Adrenal gland (tissue), 12 donors: ENCODE data around the gene HHIP. TPM values are rescaled to one million over a fixed set of nuclear protein-coding genes. Genes with fewer than 3 reads are reported as not detected.

ENCODE experiments used
- DNase-seq, 7 donors: peaks; one replicate each; pipeline ENCODE4 v3.0.0-alpha.2; 2019 to 2020
- H3K27ac ChIP-seq, 5 donors: fragments of 200-600 bp; sonication (generic) in 4 of 5; 1 replicate in 3 of 5; 2 replicates in 2 of 5; pipeline versions ENCODE4 v1.5.1 to v1.8.0; 2016 to 2020; ENCODE audit warnings: mild to moderate bottlenecking in 1 of 5
- H3K27me3 ChIP-seq: fragments of 200-600 bp; 2 replicates; pipeline ENCODE4 v1.8.0; 2021
- H3K36me3 ChIP-seq, 2 donors: fragments of 200-600 bp; replicated peaks in 1 of 2; 1 replicate in 1 of 2; 2 replicates in 1 of 2; pipeline versions ENCODE4 v1.5.1 to v1.8.0; 2018 to 2022
- H3K4me1 ChIP-seq, 2 donors: fragments of 200-600 bp; replicated peaks in 1 of 2; 1 replicate in 1 of 2; 2 replicates in 1 of 2; pipeline versions ENCODE4 v1.5.1 to v1.8.0; 2018 to 2021
- H3K4me3 ChIP-seq, 4 donors: fragments of 200-600 bp; sonication (generic) in 3 of 4; one replicate each; pipeline ENCODE4 v1.5.1; 2016 to 2018
- H3K9me3 ChIP-seq, 3 donors: fragments of 200-600 bp; sonication (generic) in 1 of 3; replicated peaks in 1 of 3; 1 replicate in 2 of 3; 2 replicates in 1 of 3; pipeline versions ENCODE4 v1.5.1 to v1.8.0; 2016 to 2021
- CTCF ChIP-seq, 6 experiments: fragments of 450-650 bp in 4 of 6; fragments of 200-600 bp in 2 of 6; sonication (generic) in 1 of 6; IDR thresholded peaks; 1 replicate in 5 of 6; 2 replicates in 1 of 6; pipeline versions ENCODE4 v1.5.1 to v1.8.0; 2016 to 2021; ENCODE audit warnings: antibody characterized with exemption in 6 of 6, mild to moderate bottlenecking in 2 of 6, moderate library complexity in 1 of 6
- POLR2A ChIP-seq, 2 donors: fragments of 450-650 bp; IDR thresholded peaks; one replicate each; pipeline ENCODE4 v1.6.1; 2017; ENCODE audit warnings: antibody characterized with exemption in 2 of 2, mild to moderate bottlenecking in 2 of 2, moderate library complexity in 1 of 2
- WGBS, 4 donors: extraction: QIAGEN DNeasy Blood & Tissue Kit in 2 of 4; methylation state at CpG; one replicate each; pipeline versions ENCODE4 v1.1.5 to v1.1.7; 2013 to 2017; 5-methylcytosine and 5-hydroxymethylcytosine counted together
- intact Hi-C, 2 donors: fragments of 100-400 bp; cut with DNase I; formaldehyde crosslinking; loops; one replicate each; pipeline versions ENCODE4 v1.14.1 to v1.15.0; 2022 to 2023
- polyA plus RNA-seq, 3 donors: library from polyadenylated mRNA; stranded (reverse); fragments of 200-250 nt in 2 of 3; fragments of 350-450 nt in 1 of 3; fragmentation: Illumina TruSeq in 1 of 3; extraction: RNeasy Lipid Tissue Mini Kit (QIAGEN cat#74804) in 1 of 3; gene quantifications; one replicate each; pipeline ENCODE4 v1.2.3, GENCODE V29; 2013 to 2014
- total RNA-seq, 9 donors: library from RNA; depleted of rRNA in 4 of 9; stranded (reverse); fragments of >200 nt in 4 of 9; fragments of 120-200 nt in 1 of 9; fragmentation: NEBNext Ultra II Directional in 1 of 9; extraction: Animal tissue kit (Norgen Biotek cat#: 25700) in 1 of 9; gene quantifications; one replicate each; pipeline versions ENCODE4 v1.1.0 to v1.2.4, GENCODE V29; 2013 to 2023
- donor health status: healthy with polysubstance abuse.
- donor health status: Bipolar disorder and iron deficiency.
- donor health status: DM: yes; HTN: yes; CAD: no.
- donor health status: DM: no; HTN: no; CAD: no.
- donor health status: DM: no; HTN: no; CAD: no.
- donor health status: DM: yes; HTN: yes; CAD: no.

The HHIP gene
- total and polyA plus RNA-seq, 12 donors, result 2.1 to 169 (median 9.2) TPM

GRCh38 chr4:144655491-144655890, 9.5 kb downstream of the HHIP start:
- Histone ChIP-seq H3K27ac (no peak overlapping the region), H3K27me3 (peaks cover 4% of the 10 kb centered on the region), H3K36me3 (no peaks in the 10 kb centered on the region), H3K9me3 (no peaks in the 10 kb centered on the region), H3K4me1 (no peaks in the 10 kb centered on the region), H3K4me3 (no peak overlapping the region)
- 88 to 94% (median 92%) methylated on average over 2 of the region's 2 CpGs for WGBS, 4 donors
- no peak for TF ChIP-seq POLR2A (IDR thresholded peaks at IDR 0.05)
- intact Hi-C loops, result no loop called here
- DNase-seq, result no peak

- intact Hi-C loops, result no loop called here
- H3K9me3 ChIP-seq, result no peaks in the 10 kb centered on the region
- H3K4me3 ChIP-seq, result no peak overlapping the region
- no peak overlapping the region for H3K27ac ChIP-seq
- no peak for TF ChIP-seq CTCF (IDR thresholded peaks at IDR 0.05)
- no peak for TF ChIP-seq POLR2A (IDR thresholded peaks at IDR 0.05)
- no peaks in the 10 kb centered on the region for H3K4me1 ChIP-seq
- 20 to 36% (median 24%) methylated on average over 2 of the region's 2 CpGs for WGBS, 4 donors
- H3K27me3 ChIP-seq, result peaks cover 4% of the 10 kb centered on the region
- peak in 2 of 7 donors; percentile 10 to 21 for DNase-seq
- no peaks in the 10 kb centered on the region for H3K36me3 ChIP-seq
Observed at GRCh38 chr4:144656850-144657249, 10.9 kb downstream of the HHIP start.

GRCh38 chr4:144658015-144658567, 12.1 kb downstream of the HHIP start:
- no peak for TF ChIP-seq POLR2A (IDR thresholded peaks at IDR 0.05)
- no peak for TF ChIP-seq CTCF (IDR thresholded peaks at IDR 0.05)
- Histone ChIP-seq H3K27me3 (peaks cover 3% of the 10 kb centered on the region), H3K27ac (no peak overlapping the region), H3K4me1 (no peaks in the 10 kb centered on the region), H3K36me3 (no peaks in the 10 kb centered on the region), H3K9me3 (no peaks in the 10 kb centered on the region), H3K4me3 (no peak overlapping the region)
- WGBS, 4 donors, result 94 to 100% (median 96%) methylated on average over 8 of the region's 8 CpGs
- no peak for DNase-seq
- intact Hi-C loops, result no loop called here

GRCh38 chr4:144658903-144659302, 12.9 kb downstream of the HHIP start:
- H3K4me3 ChIP-seq, result no peak overlapping the region
- H3K27ac ChIP-seq, result no peak overlapping the region
- WGBS, 4 donors, result 0 to 48% (median 38%) methylated on average over 1 of the region's 1 CpG
- H3K36me3 ChIP-seq, result no peaks in the 10 kb centered on the region
- no peaks in the 10 kb centered on the region for H3K4me1 ChIP-seq
- intact Hi-C loops, result no loop called here
- DNase-seq, result no peak
- H3K9me3 ChIP-seq, result no peaks in the 10 kb centered on the region
- no peaks in the 10 kb centered on the region for H3K27me3 ChIP-seq
- no peak for TF ChIP-seq POLR2A (IDR thresholded peaks at IDR 0.05)
- TF ChIP-seq CTCF (IDR thresholded peaks at IDR 0.05), result no peak

- Histone ChIP-seq H3K27me3 (no peaks in the 10 kb centered on the region), H3K27ac (no peak overlapping the region), H3K4me1 (no peaks in the 10 kb centered on the region), H3K4me3 (no peak overlapping the region), H3K9me3 (no peaks in the 10 kb centered on the region), H3K36me3 (no peaks in the 10 kb centered on the region)
- 82 to 86% (median 86%) methylated on average over 5 of the region's 5 CpGs for WGBS, 4 donors
- intact Hi-C loops, result no loop called here
- no peak for DNase-seq
- TF ChIP-seq POLR2A (IDR thresholded peaks at IDR 0.05) (no peak), CTCF (IDR thresholded peaks at IDR 0.05) (no peak)
Observed at GRCh38 chr4:144659447-144659846, 13.5 kb downstream of the HHIP start.
